HG03342 (cell line): ENCODE data around the gene PPP3R2.
"Not testable (repeated sequence)": the region's sequence is repeated elsewhere in the genome, so short reads cannot be mapped to it uniquely, and the experiment has no call there.

Source experiments
- ATAC-seq: cut with Tn5 transposase; IDR thresholded peaks from one replicate; pipeline ENCODE4 v1.9.1; 2021; ENCODE audit warnings: mild to moderate bottlenecking, moderate library complexity; ENCODE audit not compliant: unreplicated experiment

PPP3R2 gene

GRCh38 chr9:101590074-101590473 is 4.7 kb downstream of the PPP3R2 start:
- ATAC-seq, result not testable (repeated sequence)

DNA sequence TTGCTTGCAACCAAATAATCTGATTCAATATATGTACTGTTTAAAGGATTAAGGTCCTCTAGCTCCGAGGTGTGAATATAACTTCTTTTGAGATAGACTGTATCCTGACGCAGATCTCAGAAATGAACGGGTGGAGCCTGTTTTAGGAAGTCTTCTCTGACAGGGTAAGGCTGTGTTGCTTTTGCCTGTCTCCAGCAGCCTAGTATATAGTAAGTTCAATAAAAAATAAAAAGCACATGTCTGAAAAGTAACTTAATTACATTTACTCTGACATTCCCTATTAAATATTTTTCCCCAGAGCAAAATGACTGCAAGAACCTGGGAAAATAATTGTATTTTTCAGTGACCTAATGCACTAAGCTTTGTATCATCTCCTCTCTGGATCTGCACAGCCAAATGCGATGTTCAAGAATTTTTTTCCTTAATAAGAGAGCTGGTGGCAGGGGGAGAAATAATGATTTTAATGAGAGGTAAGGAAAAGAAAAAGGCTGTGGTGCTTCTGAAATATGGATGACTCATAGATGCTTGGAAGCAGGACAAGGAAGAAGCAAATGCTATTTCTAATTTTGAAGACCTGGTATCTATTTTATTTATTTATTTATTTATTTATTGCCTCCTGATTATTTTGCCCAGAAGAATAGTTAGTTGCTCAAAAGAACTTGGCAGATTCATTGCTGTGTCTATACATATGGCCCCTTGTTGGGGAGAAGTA is 7.3 kb downstream of the PPP3R2 start:
- no peak for ATAC-seq

GRCh38 chr9:101586651-101587050 is 8.1 kb downstream of the PPP3R2 start:
- ATAC-seq, result peak; percentile 96

- ATAC-seq, result no peak
Measured at GRCh38 chr9:101585740-101586139, 9.0 kb downstream of the PPP3R2 start.

DNA sequence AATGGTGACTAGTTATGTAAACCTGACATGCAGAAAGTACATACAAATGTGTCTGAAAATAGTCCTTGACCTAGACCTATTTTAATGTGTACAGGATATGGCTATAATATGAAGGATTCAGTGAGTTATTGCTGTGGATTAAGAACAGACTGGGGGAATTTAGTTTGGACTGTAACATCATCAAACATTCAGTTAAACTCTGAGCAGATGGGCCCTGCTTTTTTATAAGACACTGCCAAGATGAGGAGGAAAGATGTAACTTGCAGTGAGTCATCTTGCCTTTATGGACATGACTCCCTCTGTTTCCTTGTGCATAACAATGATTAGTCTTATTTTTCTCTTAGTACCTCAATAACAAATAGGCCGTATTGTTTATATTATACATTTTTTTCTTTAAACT is 12.2 kb downstream of the PPP3R2 start:
- ATAC-seq, result no peak

DNA sequence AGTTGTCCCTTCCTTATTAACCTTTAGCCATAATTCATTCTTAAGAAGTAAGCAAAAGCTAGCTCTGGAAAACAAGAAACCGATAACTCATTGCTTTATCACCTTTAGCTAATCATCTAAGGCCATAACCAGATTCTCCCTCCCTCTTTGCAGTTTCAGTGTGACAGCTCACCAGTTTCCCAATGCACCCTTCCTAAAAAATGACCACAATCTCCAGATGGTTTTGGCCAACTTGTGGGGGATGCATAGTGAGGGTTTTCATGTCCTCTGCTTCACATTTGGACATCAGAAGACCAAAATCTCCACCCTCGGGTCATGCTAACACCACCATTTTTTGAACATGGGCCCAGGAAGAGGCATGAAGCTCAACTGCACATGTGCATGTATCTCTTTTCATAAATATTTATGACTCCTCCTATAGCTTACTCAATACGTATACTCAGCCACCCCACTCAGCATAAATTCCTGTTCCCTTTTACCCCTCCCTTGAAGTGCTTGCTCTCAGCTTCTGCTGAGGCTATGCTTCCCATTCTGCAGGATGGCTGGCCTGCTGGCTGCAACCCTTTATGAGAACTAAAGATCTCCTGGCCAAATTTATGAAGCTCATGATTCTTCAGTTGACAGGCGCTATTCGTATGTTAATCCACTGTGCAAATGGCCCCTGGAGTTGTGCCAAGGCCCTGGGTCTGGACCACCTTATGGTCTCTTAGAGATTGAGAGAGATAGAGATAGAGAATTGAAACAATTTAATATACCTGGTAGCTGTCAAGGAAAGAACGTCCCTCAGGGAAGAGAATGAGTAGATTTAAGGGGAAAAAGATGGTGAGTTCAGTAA is 14.8 kb downstream of the PPP3R2 start:
- no peak for ATAC-seq

GRCh38 chr9:101578378-101578777 is 16.4 kb downstream of the PPP3R2 start:
- ATAC-seq, result peak; percentile 86

DNA sequence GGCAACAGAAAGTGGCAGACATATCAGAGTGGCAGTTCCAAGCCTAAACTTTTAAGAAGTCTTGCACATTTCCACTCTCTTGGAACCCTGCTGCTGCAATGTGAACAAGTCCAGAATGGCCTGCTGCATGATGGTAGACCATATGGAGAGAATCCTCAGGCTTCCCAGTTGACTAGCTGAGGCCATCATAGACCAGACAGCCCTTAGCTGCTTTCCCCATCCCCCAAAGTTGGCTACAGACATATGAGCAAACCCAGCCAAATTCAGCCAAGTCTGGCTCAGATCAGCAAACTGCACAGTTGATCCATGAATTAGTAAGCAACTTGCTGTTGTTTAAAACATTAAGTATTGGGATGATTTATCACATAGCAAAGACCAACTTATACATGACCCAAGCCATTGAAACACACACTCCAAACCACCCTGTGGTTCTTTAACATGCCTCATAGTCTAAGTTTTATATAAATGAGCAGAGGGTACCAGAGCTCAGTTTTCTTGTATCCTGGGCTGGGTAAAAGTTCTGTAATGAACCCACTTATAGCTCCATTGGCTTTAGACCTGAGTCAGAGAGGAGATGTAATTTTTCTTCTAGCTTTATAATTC is 19.9 kb downstream of the PPP3R2 start:
- ATAC-seq, result no peak

DNA sequence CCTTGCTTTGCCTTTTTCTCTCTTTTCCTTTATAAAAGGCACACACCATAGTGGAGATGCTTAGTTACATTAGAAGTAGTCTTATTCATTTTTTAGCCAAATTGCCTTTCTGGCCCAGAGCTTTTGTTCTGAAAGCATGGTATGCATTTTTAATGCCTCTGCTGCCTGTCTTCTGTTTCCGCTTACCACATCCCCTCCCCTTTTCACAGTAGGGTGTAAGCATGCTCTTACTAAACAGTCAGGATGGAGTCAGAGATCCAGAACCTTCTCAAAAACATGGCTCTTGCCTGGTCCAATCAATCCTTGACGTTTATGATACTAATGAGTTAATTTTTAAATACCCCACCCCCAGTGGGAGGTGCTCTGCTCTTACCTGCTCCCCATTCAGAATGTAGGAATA is 22.5 kb downstream of the PPP3R2 start:
- no peak for ATAC-seq

DNA sequence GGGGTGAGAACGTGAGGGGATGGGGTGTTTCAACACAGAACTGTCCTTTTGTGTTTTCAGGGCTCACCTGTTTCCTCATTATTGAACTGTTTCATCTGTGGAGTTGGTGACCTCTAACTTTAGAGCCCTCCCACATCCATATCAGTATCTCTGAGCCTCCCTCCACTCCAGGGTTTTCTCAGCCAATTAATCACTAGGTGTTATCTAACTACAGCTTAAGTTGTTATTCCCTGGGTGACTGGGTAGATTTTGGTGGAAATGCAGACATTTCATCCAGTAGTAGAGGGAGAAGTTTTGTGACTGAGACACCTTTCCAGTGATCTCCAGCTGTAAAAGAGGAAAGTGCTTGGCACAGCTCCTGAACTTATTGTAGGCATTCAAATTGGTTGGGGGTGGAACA is 23.7 kb downstream of the PPP3R2 start:
- no peak for ATAC-seq

GRCh38 chr9:101569741-101570501 is 24.8 kb downstream of the PPP3R2 start:
- no peak for ATAC-seq

- ATAC-seq, result no peak
Measured at GRCh38 chr9:101567725-101568350, 26.9 kb downstream of the PPP3R2 start.

DNA sequence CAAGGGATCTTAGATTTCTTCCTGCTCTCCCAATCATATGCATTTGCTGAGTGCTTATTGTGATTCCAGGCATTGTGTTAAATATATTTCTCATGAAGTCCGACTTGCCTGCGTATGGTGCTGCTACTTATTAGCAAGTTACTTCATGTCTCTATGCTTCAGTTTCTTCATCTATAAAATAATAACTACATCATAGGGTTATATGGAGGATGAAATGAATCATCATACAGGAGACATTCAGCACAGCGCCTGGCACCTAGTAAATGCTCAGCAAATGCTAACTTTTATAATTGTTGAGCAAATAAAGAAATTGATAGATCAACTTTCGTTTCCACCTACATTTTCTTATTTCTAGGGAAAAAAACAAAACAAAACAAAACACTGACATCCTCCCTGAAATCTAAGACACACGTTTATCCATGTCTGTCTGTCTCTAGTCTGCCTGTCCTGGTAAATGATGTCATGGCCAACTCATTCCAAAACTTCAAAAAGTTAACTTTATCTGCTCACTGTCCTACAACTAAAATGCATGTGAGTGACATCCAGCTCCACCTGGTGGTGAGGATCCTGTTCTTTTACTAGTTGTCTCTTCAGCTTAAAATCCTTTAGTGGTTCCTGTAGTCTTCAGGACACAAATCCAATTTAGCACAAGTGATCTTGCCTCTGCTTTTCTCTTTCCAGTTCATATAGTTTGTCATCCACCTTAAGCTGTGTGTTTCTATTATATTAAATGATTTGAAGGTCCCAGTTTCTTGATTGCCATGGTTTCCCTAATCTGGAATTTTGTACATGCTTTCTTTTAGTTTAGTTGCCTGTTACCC is 27.7 kb downstream of the PPP3R2 start:
- ATAC-seq, result peak; percentile 72

DNA sequence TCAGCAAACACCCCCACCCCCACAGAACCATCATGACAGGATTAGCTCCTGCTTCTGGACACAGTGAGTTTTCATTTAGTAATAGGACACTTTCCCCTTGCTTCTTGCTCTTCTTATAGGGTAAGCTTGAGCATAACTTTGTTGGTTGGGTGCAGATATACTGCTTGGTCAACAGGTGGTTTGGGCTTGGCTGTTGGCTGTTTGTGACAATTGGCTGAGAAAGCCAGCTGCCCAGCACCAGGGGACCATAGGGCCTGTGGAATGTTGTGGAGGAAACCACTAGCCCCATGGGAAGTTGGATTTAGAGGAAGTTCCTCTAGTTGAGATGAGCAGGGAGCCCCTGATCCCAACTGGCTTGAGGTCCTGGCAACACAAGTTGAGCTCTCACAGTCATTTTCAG is 30.5 kb downstream of the PPP3R2 start:
- ATAC-seq, result no peak

- no peak for ATAC-seq
Measured at GRCh38 chr9:101562966-101563365, 31.8 kb downstream of the PPP3R2 start.

DNA sequence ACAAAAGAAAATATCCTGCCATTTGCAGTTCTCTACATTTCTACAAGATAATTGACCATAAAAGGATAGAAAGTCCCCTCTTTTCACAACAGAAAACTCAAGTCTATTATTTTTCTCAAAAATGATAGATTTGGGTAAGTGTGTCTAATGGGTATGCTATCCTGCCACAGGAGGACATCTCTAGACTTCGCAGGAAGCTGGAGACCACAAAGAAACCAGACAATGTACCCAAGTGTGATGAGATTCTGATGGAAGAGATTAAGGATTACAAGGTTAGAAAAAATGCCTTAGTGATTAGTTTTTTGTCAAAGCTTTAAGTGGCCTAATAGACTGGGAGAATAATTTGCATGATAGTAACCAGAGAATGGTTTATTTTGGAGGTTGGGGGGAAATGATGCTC is 33.0 kb downstream of the PPP3R2 start:
- ATAC-seq, result no peak

DNA sequence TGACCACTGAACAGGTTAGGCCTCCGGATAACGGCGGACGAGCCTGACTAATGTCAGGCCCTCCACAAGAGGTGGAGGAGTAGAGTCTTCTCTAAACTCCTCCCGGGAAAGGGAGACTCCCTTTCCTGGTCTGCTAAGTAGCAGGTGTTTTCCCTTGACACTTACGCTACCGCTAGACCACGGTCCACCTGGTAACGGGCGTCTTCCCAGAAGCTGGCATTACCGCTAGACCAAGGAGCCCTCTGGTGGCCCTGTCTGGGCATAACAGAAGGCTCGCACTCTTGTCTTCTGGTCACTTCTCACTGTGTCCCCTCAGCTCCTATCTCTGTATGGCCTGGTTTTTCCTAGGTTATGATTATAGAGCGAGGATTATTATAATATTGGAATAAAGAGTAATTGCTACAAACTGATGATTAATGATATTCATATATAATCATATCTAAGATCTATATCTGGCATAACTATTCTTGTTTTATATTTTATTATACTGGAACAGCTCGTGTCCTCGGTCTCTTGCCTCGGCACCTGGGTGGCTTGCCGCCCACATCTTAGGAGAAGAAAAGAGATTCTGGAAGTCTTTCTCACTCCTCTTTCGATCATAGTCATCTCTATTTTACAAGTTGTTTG is 45.2 kb downstream of the PPP3R2 start:
- not testable (repeated sequence) for ATAC-seq

- no peak for ATAC-seq
Measured at GRCh38 chr9:101543098-101543735, 51.6 kb downstream of the PPP3R2 start.
